Anterior cingulate cortex (tissue), 58 donors: ENCODE results near the gene CEP72.

Experiments used
- DNase-seq, 58 donors: peaks; one replicate each; lab custom pipeline; 2025; lab: John Stamatoyannopoulos, UW

CEP72 gene

GRCh38 chr5:635306-636055 lies 23.3 kb downstream of the CEP72 start:
- no peak for DNase-seq

DNA sequence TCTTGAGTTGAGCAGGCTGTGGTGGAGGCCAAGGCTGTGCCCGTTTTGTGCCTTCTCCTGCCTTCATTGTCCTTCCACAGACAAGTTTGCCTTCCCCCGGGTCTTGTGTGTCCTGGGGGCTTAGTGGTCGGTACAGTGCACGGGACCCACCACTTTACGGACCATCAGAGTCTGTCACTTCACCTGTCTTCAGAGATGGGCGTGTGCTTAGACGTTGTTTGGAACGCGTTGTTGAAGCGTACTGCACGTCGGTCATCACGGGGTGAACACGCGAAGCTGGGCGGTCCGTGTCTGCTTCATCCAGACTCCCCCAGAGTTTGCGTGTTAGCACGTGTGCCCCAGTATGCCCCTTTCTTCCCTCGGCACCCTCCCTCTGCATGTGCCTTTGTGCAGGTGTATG lies 24.8 kb downstream of the CEP72 start:
- no peak for DNase-seq

DNA sequence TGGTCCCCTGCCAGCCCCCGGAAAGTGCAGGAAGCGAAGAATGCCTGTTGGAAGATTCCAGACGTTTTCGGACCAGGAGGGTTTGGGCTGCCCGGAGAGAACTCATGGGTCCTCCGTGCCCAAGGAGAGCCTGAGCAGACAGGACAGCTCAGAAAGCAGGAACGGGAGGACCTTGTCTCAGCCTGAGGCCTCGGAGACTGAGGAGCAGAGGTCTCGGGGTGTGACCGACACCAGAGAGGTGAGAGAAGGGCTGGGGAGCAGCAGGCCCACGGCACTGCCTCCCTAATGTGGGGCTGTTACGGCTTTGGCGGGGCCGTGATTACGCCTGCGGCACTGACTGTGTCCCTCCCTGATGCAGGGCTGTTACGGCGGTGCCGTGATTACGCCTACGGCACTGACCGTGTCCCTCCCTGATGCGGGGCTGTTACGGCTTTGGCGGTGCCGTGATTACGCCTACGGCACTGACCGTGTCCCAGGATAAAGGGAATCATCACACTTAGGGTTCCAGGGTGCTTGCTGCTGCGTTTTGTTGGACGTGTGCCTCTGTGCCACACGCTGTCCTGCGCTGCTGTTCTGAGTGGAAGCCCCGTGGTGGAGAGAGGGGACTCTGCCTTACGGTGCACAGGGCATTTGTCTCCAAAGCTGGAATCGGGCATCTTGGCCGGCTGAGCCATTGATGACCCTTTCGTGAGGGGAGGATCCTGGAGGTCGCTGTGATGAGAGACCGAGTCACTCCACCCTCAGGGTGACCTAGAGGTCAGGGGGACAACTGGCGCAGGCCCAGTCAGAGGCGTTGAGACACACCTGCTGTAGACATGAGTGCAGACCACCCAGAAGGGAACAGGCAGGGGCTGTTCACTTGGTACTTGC lies 25.7 kb downstream of the CEP72 start:
- no peak for DNase-seq

GRCh38 chr5:638501-639252 lies 26.5 kb downstream of the CEP72 start:
- no peak for DNase-seq

DNA sequence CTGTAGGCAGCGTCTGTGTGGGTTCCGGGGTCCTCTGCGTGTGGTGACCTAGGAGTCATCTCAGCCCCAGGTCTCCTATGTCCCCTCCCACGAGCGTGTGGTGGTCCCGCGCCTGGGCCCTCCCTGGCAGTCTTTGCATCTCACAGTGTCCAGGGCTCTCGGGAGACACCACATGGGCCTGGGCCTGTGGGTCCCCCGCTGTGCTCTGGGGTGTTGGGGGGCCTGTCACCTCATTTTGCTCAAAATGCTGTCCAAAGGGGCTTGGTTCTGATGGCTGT lies 27.1 kb downstream of the CEP72 start:
- DNase-seq: no peak

DNA sequence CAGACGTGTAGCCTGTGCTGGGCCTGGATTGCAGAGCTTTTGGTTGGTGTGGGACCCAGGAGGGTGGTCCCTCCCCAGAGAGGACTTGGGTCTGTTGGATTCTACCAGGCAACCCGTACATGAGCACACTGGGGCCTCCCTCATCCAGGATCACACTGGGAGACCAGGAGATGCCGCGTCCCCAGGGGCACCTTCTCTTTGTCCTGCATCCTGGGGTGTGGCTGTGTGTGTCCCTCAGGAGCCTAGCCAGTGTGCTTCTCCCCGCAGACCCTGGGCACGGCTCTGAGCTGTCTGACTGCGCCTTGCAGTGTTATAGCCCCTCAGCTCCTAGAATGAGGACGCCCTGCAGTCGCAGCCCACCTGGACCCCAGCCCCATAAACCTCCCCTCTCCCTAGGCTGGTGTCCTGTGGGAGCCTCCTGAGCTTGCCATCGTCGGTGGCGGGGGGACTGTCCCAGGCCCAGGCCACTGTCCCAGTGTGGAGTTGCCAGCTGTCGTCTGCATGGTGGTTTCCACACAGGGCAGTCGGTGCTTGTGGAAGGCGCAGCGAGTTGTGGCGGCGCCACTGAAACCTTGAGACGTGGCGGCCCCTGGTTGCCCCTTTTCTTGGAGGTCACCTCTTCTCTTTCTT lies 27.6 kb downstream of the CEP72 start:
- DNase-seq: no peak

DNA sequence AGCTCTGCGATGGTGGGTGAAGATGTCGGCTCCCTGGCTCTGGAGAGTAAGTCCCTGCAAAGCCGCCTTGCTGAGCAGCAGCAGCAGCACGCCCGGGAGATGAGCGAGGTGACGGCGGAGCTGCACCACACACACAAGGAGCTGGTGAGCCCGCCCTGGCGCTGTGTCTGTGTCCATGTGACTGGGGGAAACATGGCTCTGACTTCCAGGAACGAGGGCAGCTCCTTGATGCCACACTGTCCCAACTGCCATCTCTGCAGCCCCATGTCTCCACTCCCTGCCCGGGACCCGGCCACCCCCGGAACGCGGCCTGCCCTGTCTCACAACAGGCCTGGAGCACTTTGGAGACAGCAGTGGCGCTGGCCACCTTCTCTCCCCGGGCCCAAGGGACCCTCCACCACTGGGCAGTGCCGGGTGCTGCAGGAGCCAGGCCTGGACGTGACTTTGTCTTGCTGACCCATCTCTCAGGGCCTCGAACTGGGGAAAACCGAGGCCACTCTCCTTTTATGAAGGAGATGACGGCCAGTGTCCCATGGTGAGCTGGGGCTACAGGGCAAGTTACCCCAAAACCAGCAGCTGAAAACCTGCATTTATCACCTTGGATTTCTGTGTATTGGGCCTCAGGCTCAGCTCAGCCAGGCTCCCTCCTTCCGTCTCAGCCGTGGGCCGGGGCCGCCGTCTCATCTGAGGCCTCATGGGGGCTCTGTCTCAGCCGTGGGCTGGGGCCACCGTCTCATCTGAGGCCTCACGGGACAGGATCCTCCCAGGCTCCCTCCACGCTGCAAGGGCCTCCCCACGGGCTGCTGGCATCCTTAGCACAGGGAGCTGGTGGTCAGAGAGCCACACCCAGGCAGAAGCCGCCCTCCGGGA lies 28.6 kb downstream of the CEP72 start:
- no peak for DNase-seq

DNA sequence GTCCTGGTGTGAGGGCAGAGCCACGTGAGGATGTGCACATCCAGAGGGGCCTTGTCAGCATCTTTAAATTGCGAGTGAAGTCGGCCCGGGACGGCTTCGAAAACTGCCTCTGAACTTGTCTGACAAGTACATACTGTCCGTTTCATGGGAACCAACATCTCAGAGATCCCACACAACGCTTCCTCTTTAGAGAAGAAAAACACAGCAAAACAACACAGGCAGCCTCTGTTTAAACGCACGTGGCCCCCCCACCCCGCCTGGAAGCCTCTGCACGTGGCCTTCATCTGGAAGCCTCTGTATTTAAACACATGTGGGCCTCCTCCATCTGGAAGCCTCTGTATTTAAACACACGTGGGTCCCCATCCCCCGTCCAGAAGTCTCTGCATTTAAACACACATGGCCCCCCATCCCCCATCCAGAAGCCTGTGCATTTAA lies 29.2 kb downstream of the CEP72 start:
- no peak for DNase-seq

DNA sequence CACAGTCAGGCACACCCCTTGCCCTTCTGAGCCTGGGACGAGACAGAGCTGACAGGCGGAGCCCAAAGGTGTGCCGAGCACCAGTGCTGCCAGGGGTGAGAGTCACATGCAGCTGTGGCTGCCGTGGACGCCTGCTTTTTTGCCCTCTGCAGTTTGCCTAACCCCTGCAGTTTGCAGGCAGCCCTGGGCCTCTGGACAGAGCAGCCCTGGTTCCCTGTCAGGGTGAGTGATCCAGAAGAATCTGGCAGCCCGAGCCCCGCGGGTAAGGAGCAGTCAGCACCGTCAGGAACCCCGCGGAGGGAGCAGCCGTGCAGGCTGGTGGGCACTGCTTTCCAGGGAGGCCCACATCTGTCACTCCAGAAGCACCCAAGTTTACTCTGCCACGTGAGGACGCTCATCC lies 30.3 kb downstream of the CEP72 start:
- no peak for DNase-seq

DNA sequence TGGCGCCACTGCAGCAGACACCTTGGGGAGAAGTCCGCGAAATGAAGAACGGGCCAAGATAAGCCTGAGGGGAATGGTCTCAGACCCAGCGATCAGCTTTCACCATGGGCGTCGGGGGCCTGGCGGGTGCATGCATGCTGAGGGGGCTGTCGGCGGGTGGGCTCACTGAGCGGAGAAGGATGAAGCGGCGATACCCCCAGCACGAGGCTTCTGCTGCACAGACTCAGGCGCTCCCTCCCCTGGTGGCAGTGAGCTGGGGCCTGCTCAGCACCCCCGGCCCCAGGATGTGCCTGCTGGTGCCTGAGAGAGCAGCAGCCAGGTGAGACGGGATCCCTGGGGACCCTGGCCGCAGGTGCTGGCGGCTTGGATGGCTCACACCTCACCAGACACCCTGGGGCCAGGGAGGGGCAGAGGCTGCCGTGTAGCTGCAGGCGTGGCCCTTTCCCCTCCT lies 31.2 kb downstream of the CEP72 start:
- DNase-seq: no peak

DNA sequence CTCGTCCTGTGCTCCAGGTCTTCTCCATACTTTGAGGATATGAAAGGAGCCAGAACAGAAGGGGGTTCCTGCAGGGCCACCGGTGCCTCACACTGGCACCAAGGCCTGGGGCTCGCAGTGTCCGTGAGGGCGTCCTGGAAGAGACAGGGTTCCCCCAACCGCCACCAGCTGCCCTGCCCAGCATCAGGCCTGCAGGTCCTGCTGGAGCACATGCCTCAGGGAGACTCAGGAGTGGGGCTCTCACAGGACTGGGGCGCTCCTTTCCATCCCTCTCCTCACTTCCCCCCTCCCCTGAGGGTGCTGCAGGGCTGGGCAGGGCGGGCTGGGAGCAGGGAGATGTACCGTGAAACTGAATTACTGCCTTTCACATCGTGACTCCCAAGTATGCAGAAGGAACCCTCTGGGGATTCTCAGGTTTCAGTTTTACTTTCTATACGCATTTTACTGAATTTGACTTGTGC lies 31.7 kb downstream of the CEP72 start:
- DNase-seq: no peak

- DNase-seq: no peak
These were observed 32.4 kb downstream of the CEP72 start for GRCh38 chr5:644509-644908.

- DNase-seq: no peak
These were observed 32.8 kb downstream of the CEP72 start for GRCh38 chr5:644971-645370.

DNA sequence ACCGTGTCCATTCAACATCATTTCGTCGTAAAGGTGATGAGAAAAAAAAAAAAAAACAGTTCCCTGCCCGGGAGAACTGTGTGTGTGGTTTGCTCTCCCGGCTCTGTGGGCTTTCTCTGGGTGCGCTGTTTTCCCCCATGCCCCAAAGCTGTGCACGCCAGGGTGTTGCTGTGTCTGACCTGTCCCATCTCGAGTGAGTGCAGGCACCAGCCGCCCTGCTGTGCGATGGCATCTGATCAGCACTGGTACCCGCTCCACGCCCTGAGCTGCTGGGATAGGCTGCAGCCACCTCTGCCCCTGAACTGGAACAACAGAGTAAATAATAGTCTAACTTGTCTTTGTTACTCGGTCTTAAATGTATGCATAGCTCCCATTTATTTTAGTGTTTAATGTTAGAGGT lies 33.3 kb downstream of the CEP72 start:
- no peak for DNase-seq

DNA sequence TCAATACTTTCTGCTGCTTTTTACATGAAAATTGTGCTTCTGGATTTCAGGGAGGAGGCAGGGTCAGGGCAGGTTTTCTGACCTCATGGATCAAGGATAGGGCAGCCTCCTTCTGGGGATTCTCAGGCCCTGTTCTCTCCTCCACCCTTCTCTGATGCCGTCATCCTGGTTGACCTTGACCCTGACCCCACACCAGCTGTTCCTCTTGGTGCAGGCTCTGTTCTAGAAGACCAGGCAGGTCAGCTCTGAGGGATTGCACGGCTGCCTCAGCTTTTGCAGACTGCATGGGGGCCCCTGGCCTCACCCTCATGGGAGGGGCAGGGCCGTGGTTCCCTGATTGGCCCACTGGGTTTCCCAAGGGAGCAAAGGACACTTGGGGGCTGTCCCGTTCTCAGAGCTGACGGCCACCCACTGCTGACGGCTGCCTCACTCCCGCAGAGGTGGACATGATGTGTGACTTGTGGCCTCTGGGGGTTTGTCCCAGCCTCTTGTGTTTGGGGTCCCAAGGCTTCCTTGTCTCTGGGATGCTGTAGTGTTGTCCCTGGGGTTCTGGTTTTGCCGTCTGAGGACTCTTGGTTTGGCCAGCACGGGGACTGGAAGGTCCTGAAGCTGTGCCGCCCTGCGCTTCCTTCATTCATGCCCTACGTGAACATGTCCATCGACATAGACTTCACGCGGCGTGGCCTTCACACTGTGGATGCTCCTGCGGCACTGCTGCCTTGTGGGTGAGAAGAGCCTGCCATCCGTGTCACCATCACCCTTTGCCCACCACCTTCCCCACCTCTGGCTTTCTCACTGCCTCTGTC lies 34.5 kb downstream of the CEP72 start:
- no peak for DNase-seq

DNA sequence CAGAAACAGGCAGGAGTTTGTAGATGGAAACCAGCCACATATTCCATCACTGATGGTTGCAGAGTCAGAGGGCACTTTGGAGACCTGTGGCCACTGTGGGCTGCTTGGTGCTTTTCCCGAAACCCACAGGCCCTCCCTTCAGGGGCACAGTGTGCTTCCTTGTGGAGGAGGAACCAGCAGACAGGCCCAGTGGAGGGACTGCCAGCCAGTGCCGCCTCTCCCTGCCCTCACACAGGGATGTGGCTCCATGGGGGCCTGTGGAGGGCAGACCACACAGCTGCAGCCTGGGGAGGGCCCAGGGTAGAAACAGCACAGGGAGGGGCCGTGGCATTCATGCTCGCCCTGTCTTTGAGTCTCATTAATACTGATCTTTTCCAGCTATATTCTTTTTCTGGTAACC lies 35.2 kb downstream of the CEP72 start:
- no peak for DNase-seq

- no peak for DNase-seq
These were observed 35.6 kb downstream of the CEP72 start for GRCh38 chr5:647727-648126.

- DNase-seq: no peak
These were observed 39.3 kb downstream of the CEP72 start for GRCh38 chr5:651296-652022.
